HepG2 (cell line): ENCODE measurements around the gene MRPL20. TPM values are rescaled to one million over a fixed set of nuclear protein-coding genes. Genes with fewer than 3 reads are reported as not detected.

Source experiments
- ATAC-seq: fragments of 200-7000 bp; cut with Tn5 transposase; 3 replicates; pipeline ENCODE4 v1.9.1; 2020; ENCODE audit warnings: mild to moderate bottlenecking, moderate library complexity
- BruUV-seq: library from RNA; stranded (reverse); fragments of 400-500 nt; replicated peaks from 2 replicates; lab custom pipeline; 2021; lab: Mats Ljungman, UMichigan
- CTCF ChIA-PET: fragments of 300-600 bp; formaldehyde crosslinking; extraction: SDS; loops from one replicate; lab custom pipeline; 2021; ENCODE audit warnings: low total read pairs, inconsistent platforms, low intra/inter-chr PET ratio; lab: Yijun Ruan, JAX
- POLR2A ChIA-PET: fragments of 350-600 bp; sonication (Branson Sonifier 250); formaldehyde crosslinking; loops from one replicate; lab custom pipeline; 2020; ENCODE audit warnings: antibody characterized with exemption, inconsistent platforms; lab: Yijun Ruan, JAX
- DNase-seq: peaks from one replicate; pipeline ENCODE4 v3.0.0-alpha.2; 2015; ENCODE audit warnings: low spot score
- FAIRE-seq: peaks from 3 replicates; lab custom pipeline; 2011; peaks lifted over from hg19 to GRCh38; lab: Jason Lieb, UNC
- H2AFZ ChIP-seq: one replicate; pipeline ENCODE4 v1.6.1; 2011; ENCODE audit warnings: low read length, inconsistent platforms
- H3K27ac ChIP-seq: fragments of 300-600 bp; 3 replicates; pipeline ENCODE4 v1.8.0; 2011; ENCODE audit warnings: mixed run types, mild to moderate bottlenecking, mixed read lengths, low read length, inconsistent platforms; ENCODE audit not compliant: insufficient read depth; ENCODE audit errors: extremely low read length
- H3K27me3 ChIP-seq, 2 experiments: fragments of 200-600 bp in 1 of 2; 2 replicates in 1 of 2; 3 replicates in 1 of 2; pipeline versions ENCODE4 v1.6.0 to v1.8.0; 2011; ENCODE audit warnings: low read length in 2 of 2, mild to moderate bottlenecking in 2 of 2, moderate library complexity in 2 of 2, inconsistent platforms in 1 of 2; ENCODE audit not compliant: insufficient read depth in 2 of 2, control insufficient read depth in 1 of 2
- H3K36me3 ChIP-seq, 2 experiments: fragments of 200-600 bp in 1 of 2; replicated peaks in 1 of 2; 2 replicates in 1 of 2; 3 replicates in 1 of 2; pipeline versions ENCODE4 v1.5.1 to v1.8.0; 2011; ENCODE audit warnings: low read length in 2 of 2, inconsistent platforms in 1 of 2; ENCODE audit not compliant: insufficient read depth in 2 of 2, control insufficient read depth in 1 of 2
- H3K4me1 ChIP-seq: 2 replicates; pipeline ENCODE4 v1.5.1; 2012; ENCODE audit warnings: low read length, inconsistent platforms; ENCODE audit not compliant: insufficient read depth
- H3K4me2 ChIP-seq: 2 replicates; pipeline ENCODE4 v1.6.0; 2011; ENCODE audit warnings: low read depth, low read length, inconsistent platforms
- H3K4me3 ChIP-seq, 3 experiments: fragments of 200-600 bp in 1 of 3; sonication (generic), shearing (Covaris generic) in 1 of 3; replicated peaks in 1 of 3; 2 replicates each; pipeline ENCODE4 v1.5.1; 2011 to 2016; ENCODE audit warnings: low read length in 3 of 3, inconsistent platforms in 2 of 3, low read depth in 2 of 3, mild to moderate bottlenecking in 2 of 3, control low read depth in 1 of 3, mixed read lengths in 1 of 3; ENCODE audit not compliant: insufficient read depth in 1 of 3
- H3K79me2 ChIP-seq: one replicate; pipeline ENCODE4 v1.6.1; 2011; ENCODE audit warnings: low read length, inconsistent platforms; ENCODE audit not compliant: insufficient read depth
- H3K9ac ChIP-seq: 2 replicates; pipeline ENCODE4 v1.6.0; 2011; ENCODE audit warnings: mild to moderate bottlenecking, low read depth, low read length, inconsistent platforms; ENCODE audit not compliant: insufficient read depth
- H3K9me3 ChIP-seq: 2 replicates; pipeline ENCODE4 v1.5.1; 2012; ENCODE audit warnings: mild to moderate bottlenecking, low read length
- H4K20me1 ChIP-seq: 2 replicates; pipeline ENCODE4 v1.6.0; 2011; ENCODE audit warnings: inconsistent platforms, mild to moderate bottlenecking, low read length, moderate library complexity; ENCODE audit not compliant: insufficient read depth
- EZH2 ChIP-seq: conservative IDR thresholded peaks from 2 replicates; pipeline ENCODE4 v1.6.1; 2012; ENCODE audit warnings: mild to moderate bottlenecking, low read depth, low read length, moderate library complexity
- FOXP1 ChIP-seq, 2 experiments: fragments of 450-650 bp in 1 of 2; IDR thresholded peaks; 2 replicates each; pipeline ENCODE4 v1.6.1; 2017 to 2018; ENCODE audit warnings: antibody characterized with exemption in 1 of 2
- HIC2 ChIP-seq: sonication (generic); formaldehyde crosslinking; IDR thresholded peaks from 2 replicates; pipeline ENCODE4 v1.9.0; 2022; ENCODE audit warnings: low read depth, missing genetic modification reagents
- KLF16 ChIP-seq, 2 experiments: sonication (generic) in 1 of 2; formaldehyde crosslinking in 1 of 2; IDR thresholded peaks; 2 replicates each; pipeline versions ENCODE4 v1.6.1 to v1.8.0; 2016 to 2023; ENCODE audit warnings: missing genetic modification reagents in 2 of 2, missing compliant biosample characterization in 1 of 2
- MATR3 ChIP-seq: sonication (generic); formaldehyde crosslinking; IDR thresholded peaks from 2 replicates; pipeline ENCODE4 v1.4.0; 2020; ENCODE audit warnings: missing genetic modification reagents
- MAZ ChIP-seq, 2 experiments: sonication (generic) in 1 of 2; formaldehyde crosslinking in 1 of 2; IDR thresholded peaks; 2 replicates each; pipeline versions ENCODE4 v1.5.0 to v1.6.1; 2012 to 2020; ENCODE audit warnings: low read depth in 2 of 2, mild to moderate bottlenecking in 2 of 2, borderline replicate concordance in 1 of 2, improper control_type of control experiment in 1 of 2, low read length in 1 of 2, missing genetic modification reagents in 1 of 2, moderate library complexity in 1 of 2
- MXD3 ChIP-seq: IDR thresholded peaks from 2 replicates; pipeline ENCODE4 v1.6.1; 2016; ENCODE audit warnings: mild to moderate bottlenecking, missing biosample characterization, missing genetic modification reagents
- NCOR1 ChIP-seq: fragments of 200-600 bp; sonication (generic); IDR thresholded peaks from 2 replicates; pipeline ENCODE4 v1.7.0; 2017; ENCODE audit warnings: antibody characterized with exemption, low read length, borderline replicate concordance
- POLR2G ChIP-seq: fragments of 200-400 bp; formaldehyde crosslinking; IDR thresholded peaks from 2 replicates; pipeline ENCODE4 v1.6.1; 2018; ENCODE audit warnings: mild to moderate bottlenecking, low read depth, low read length, moderate library complexity
- RBM22 ChIP-seq: fragments of 200-400 bp; formaldehyde crosslinking; optimal IDR thresholded peaks from 2 replicates; pipeline ENCODE3; 2017; ENCODE audit warnings: mild to moderate bottlenecking, low read length, moderate library complexity
- TSC22D2 ChIP-seq: sonication (generic); formaldehyde crosslinking; IDR thresholded peaks from 2 replicates; pipeline ENCODE4 v1.5.1; 2020; ENCODE audit warnings: missing genetic modification reagents, mild to moderate bottlenecking, borderline replicate concordance
- ZC3H4 ChIP-seq: sonication (generic); formaldehyde crosslinking; IDR thresholded peaks from 2 replicates; pipeline ENCODE4 v1.4.0; 2020; ENCODE audit warnings: missing genetic modification reagents, borderline replicate concordance
- ZMYM2 ChIP-seq: sonication (generic); formaldehyde crosslinking; IDR thresholded peaks from 2 replicates; pipeline ENCODE4 v1.8.0; 2022; ENCODE audit warnings: mild to moderate bottlenecking, missing genetic modification reagents
- ZNF326 ChIP-seq: sonication (generic); formaldehyde crosslinking; IDR thresholded peaks from 2 replicates; pipeline ENCODE4 v1.4.0; 2020; ENCODE audit warnings: missing genetic modification reagents, borderline replicate concordance
- ZNF605 ChIP-seq: sonication (generic); formaldehyde crosslinking; IDR thresholded peaks from 2 replicates; pipeline ENCODE4 v1.8.0; 2022; ENCODE audit warnings: mild to moderate bottlenecking, missing genetic modification reagents
- ZNF737 ChIP-seq: sonication (generic); formaldehyde crosslinking; IDR thresholded peaks from 2 replicates; pipeline ENCODE4 v1.5.0; 2020; ENCODE audit warnings: missing genetic modification reagents, mild to moderate bottlenecking, borderline replicate concordance
- WGBS: methylation state at CpG from one replicate; pipeline ENCODE4 v1.1.6; 2017; ENCODE audit warnings: low lambda C conversion rate; 5-methylcytosine and 5-hydroxymethylcytosine counted together
- in situ Hi-C: cut with HindIII; loops from 2 replicates; pipeline ENCODE4 v1.10.0; 2017; ENCODE audit warnings: low pct_unique_long_range_greater_than_20kb; ENCODE audit not compliant: extremely low pct_ligation_motif_present
- intact Hi-C: fragments of 100-400 bp; cut with micrococcal nuclease; formaldehyde crosslinking; loops from one replicate; pipeline ENCODE4 v1.10.0; 2022; ENCODE audit not compliant: unreplicated experiment
- polyA plus RNA-seq, 8 experiments: library from polyadenylated mRNA; depleted of rRNA in 3 of 8; stranded (reverse) in 7 of 8; unstranded in 1 of 8; fragments of >200 nt; fragmentation: Illumina TruSeq in 4 of 8; extraction: Trizol in 4 of 8; gene quantifications; 2 replicates each; pipeline versions ENCODE4 v1.2.1 to v1.2.3, GENCODE V29; 2011 to 2016; ENCODE audit warnings: low read depth in 4 of 8, missing spikeins in 1 of 8, mixed read lengths in 1 of 8; ENCODE audit not compliant: insufficient read depth in 1 of 8
- total RNA-seq, 5 experiments: library from RNA; depleted of rRNA; stranded (reverse); fragments of >200 nt; fragmentation: Illumina TruSeq; extraction: Trizol; gene quantifications; 2 replicates each; pipeline ENCODE4 v1.2.3, GENCODE V29; 2016; ENCODE audit warnings: low read depth in 1 of 5
- TF ChIP-seq, protein P1 (sequence below): sonication (generic); formaldehyde crosslinking; IDR thresholded peaks from 2 replicates; pipeline ENCODE4 v1.5.0; 2020; ENCODE audit warnings: missing genetic modification reagents

The MRPL20 gene
- total and polyA plus RNA-seq, 2 of the 13 experiments (the other 11 are each of a cell fraction or from before 2014, with no cell fraction given) = 59.2 to 127 TPM

GRCh38 chr1:1399872-1400575 lies 7.1 kb downstream of the MRPL20 start (continued):
- TF ChIP-seq MXD3 (CRISPR knock-in tag) = no peak
- no peak for TF ChIP-seq NCOR1
- TF ChIP-seq ZMYM2 = no peak
- peak; percentile 35; the same call in 1 of the 2 replicates for TF ChIP-seq ZC3H4 (CRISPR knock-in tag)
- TF ChIP-seq MATR3 = no peak
- TF ChIP-seq ZNF605 (CRISPR knock-in tag) = peak; percentile 35; the same call in 1 of the 2 replicates
- TF ChIP-seq TSC22D2 = no peak
- TF ChIP-seq EZH2 = no peak

GRCh38 chr1:1399187-1399871 lies 7.8 kb downstream of the MRPL20 start, which contains the start of gene CCNL2:
Gene CCNL2 (minus strand): TSS chr1:1399335. CDS start chr1:1399306, 29 bp downstream.
- ChIA-PET POLR2A (interaction anchor here (0.5 to 12.4 kb wide), 17 partner anchors 8 to 106 kb away, joined by 3 to 355 read pairs (median 8); partner anchors contain the start of genes ANKRD65, AURKAIP1, MRPL20 and MXRA8), CTCF (no interaction called here)
- ATAC-seq (peak; percentile 88), DNase-seq (peak; percentile 93), FAIRE-seq (peak; percentile 50)
- H3K36me3 ChIP-seq = peaks cover 10 to 42% of the 10 kb centered on the region in 2 experiments; a peak in 4 of 5 replicates
- peaks cover 44% of the 10 kb centered on the region for H3K79me2 ChIP-seq
- peaks cover 53% of the 10 kb centered on the region for H3K4me1 ChIP-seq
- in situ Hi-C loops (no loop called here), intact Hi-C loops (loop anchor here (2.0 kb wide), 1 partner anchor 23 kb away; no protein-coding TSS in a partner anchor)
- H2AFZ ChIP-seq = no peak within 1 kb of the TSS
- 0% methylated on average over 4 of the region's 86 CpGs for WGBS
- H3K9me3 ChIP-seq = no peaks in the 10 kb centered on the region
- peak within 1 kb of the TSS; percentile 85 for H3K27ac ChIP-seq
- peak within 1 kb of the TSS; percentile 75 to 95 (median 93) for H3K4me3 ChIP-seq
- H3K4me2 ChIP-seq = peak within 1 kb of the TSS; percentile 94
- H4K20me1 ChIP-seq = peaks cover 17% of the 10 kb centered on the region
- no peaks in the 10 kb centered on the region for H3K27me3 ChIP-seq
- BruUV-seq = no TSS peak
- H3K9ac ChIP-seq = peak within 1 kb of the TSS; percentile 98
- TF ChIP-seq ZNF737 (no peak), RBM22 (no peak), POLR2G (peak; percentile 90), MAZ (IDR thresholded peaks at IDR 0.05; ENCODE audit: borderline replicate concordance, low read depth, low read length) (peak; percentile 73; the same call in 1 of the 2 replicates), MAZ (CRISPR knock-in tag; IDR thresholded peaks at IDR 0.05; ENCODE audit: low read depth) (peak; percentile 80), FOXP1 (IDR thresholded peaks at IDR 0.05) (no peak), FOXP1 (CRISPR knock-in tag; IDR thresholded peaks at IDR 0.05) (no peak; the same call in 1 of the 2 replicates), ZNF326 (CRISPR knock-in tag) (no peak), KLF16 (CRISPR knock-in tag; IDR thresholded peaks at IDR 0.05) (no peak; a peak in 1 of 4 replicates), HIC2 (CRISPR knock-in tag) (no peak; the same call in 1 of the 2 replicates)
- TF ChIP-seq, protein P1, sequence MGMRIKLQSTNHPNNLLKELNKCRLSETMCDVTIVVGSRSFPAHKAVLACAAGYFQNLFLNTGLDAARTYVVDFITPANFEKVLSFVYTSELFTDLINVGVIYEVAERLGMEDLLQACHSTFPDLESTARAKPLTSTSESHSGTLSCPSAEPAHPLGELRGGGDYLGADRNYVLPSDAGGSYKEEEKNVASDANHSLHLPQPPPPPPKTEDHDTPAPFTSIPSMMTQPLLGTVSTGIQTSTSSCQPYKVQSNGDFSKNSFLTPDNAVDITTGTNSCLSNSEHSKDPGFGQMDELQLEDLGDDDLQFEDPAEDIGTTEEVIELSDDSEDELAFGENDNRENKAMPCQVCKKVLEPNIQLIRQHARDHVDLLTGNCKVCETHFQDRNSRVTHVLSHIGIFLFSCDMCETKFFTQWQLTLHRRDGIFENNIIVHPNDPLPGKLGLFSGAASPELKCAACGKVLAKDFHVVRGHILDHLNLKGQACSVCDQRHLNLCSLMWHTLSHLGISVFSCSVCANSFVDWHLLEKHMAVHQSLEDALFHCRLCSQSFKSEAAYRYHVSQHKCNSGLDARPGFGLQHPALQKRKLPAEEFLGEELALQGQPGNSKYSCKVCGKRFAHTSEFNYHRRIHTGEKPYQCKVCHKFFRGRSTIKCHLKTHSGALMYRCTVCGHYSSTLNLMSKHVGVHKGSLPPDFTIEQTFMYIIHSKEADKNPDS (CRISPR knock-in tag) = peak; percentile 82; the same call in 1 of the 2 replicates
